GM21717 (cell line): ENCODE data around the gene SYNJ2.

ENCODE experiments used
- ATAC-seq: cut with Tn5 transposase; IDR thresholded peaks from one replicate; pipeline ENCODE4 v1.9.1; 2021; ENCODE audit warnings: mild to moderate bottlenecking, moderate library complexity; ENCODE audit not compliant: unreplicated experiment

The SYNJ2 gene

DNA sequence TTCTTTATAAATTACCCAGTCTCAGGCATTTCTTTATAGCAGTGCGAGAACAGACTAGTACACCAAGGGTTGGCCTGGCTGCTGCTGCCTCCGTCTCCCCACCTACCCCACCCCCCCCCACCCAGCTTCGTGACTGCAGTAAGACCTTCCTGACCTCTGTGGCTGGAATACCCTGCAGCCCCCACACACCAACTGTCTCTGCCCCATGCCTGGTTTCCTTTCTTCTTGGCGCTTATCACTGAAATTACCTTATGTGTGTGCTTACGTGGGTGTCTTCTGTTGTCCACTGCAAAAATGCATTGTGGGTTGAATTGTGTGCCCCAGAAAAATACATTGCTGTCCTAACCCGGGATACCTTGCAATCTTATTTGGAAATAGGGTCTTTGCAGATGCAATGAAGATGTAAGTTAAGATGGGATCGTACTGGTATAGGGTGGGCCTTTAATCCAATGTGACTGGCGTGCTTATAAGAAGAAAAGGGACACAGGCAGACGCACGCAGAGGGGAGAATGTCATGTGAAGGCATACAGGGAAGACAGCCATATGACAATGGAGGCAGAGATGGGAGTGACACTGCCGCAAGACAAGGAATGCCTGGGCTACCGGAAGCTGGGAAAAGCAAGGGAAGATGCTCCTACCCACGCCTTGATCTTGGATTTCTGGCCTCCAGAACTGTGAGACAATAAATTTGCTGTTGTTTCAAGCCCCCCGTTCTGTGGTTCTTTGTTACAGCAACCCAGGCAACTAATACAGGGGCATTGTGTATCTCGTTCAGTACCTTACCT is 15.4 kb downstream of the SYNJ2 start:
- no peak for ATAC-seq

DNA sequence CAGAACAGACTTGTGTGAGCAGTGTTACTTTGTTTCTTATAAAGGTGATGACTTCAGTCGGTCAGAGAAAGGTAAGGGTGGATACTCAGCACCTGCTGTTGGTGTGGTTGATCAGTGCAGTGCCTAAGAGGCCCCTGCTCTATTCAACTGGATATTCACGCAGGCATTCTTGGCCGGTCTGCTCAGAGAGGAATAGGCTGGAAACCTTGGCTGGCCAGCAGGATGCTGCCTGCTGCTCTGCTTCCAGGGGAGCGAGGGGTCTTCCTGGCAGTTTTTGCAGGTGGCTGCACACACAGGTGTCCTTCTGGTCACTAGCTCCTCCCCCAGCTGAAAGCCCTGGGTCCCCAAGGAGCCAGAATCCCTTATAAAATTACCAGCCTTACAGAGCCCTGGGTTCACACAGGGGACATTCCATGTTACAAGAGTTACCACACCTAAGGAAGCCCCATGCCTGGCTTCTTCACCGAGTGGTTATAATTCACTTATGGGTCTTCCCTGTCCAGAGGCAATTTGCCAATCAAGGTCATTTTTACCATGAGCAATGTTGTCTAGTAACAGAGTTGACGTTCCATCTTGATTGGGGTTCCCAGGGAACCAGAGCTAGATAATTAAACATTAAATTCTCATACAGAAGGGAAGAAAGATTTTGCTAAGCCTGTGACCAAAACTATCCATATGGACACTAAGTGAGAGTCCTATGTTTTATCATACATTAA is 16.4 kb downstream of the SYNJ2 start:
- no peak for ATAC-seq

DNA sequence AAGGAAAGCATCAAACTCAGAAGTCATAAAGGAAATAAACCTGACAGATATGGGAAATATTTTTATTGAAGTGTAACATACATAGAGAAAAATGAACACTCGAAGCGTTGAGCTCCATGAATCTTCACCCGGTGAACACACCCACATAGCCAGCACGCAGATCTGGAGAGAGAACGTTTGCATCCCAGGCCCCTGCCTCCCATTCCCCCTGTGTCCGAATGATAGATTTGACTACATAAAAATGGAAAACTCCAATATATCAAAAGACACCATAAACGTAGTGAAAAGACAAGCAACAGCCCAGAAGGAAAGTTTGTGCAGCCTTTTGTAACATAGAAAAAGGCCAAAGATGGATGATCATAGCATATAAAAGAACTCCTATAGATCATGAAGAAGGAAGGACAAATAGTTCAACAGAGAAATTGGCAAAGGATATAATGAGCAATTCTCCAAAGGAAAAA is 17.1 kb downstream of the SYNJ2 start:
- ATAC-seq, result no peak

DNA sequence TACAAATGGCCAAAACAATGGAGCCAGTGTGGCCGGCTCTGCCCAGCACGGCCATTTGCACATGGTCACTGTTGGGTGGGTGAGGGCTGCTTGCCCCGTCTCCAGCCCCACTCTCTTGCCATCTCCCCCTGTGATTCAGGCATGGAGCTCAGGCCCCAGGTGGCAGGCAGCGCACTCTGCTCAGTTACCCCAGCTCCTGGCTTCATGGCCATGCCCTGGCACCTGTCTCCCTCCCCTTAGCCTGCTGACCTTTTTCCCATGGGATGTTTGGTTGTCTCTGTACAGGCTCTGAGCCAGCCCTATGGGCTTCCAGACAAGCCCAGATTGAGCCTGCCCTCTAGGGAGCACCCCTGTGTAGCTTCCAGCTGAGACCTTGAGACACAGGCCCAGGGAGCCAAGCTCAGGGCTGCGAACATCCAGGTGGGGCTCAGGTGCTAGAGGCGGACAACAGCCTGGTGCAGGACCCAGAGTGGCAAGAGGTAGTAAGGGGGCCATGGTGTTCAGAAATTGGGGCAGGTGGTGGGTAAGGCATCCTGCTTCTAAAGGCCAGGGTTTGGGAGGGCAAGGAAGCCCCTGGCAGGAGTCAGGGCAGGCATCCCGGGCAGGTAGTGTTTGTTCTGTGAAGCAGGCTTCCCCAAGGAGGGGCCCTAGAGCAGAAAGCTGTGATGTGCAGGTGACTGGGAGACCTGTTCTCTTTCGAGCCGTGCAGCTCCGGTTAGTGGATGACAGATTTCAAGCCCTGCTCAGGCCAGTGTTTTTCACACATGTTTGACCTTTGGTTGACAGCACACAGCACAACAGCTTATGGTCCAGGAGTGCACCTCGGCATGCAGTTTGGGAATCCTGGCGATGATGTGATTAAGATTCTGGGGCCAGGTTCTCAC is 17.7 kb downstream of the SYNJ2 start:
- ATAC-seq, result no peak

DNA sequence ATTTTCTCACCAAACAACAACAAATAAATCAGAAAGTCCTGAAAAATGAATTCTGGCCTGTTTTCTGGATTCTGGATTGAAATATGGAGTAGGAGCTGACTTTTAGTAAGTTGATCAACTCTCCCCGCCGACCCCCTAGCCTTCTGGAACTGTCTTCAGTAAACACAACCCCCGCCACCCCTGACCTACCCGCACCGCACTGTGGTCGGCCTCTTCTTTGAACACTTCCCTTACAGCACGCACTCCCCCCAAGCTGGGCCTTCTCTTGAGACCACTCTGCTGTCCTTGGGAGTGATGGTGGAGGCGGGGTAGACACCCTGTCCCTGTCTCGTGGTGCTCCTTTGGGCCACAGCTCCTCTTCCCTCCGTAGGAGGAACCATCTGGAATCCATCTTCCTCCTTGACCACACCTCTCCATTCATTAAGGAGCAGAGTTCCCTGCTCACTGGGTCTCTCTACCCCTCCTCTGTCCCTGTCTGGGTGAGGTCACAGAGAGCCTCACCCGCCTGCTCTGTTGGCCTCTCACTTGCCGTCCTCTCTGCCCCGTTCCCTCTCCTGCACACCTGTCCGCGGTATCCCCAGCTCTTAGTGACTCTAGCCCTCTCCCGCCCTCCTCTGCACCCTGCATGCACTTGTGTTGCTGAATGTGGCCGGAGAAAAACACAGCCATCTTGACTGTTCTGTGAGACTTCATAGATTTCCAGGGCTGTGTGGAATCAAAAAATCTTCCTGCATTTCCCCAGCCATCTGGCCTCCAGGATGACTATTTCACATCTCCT is 19.1 kb downstream of the SYNJ2 start:
- no peak for ATAC-seq

DNA sequence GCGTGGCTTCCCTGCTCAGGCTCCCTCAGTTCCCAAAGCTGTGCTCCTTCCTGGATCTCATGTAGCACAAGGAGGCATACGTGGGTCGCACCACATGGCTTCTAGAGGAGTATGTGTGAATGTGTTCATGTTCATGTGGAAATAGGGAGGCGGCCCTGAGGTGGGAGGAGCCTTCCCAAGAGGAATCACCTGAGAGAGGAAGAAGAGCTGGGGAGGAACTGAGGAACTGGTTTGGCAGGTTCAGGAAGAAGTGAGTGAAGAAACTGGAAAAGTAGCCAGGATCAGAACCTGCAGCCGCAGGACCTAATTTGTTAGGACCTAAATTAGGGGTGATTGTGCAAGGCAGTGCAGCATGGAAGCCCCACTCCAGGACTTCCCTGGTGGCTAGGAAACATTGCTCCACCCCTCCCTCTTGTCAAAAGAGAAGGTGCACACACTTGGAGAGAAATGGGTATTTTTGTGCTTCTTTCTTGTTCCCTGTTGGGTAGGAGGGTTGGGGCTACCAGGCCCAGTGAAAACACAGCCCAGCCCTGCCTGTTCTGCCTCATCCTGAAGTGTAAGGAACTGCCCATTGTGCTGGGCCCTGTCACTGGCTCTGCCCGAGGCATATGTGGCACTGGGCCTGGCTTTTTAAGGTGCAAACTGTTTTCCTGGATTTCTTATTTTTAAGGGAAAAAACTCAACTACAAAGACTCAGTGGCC is 20.7 kb downstream of the SYNJ2 start:
- ATAC-seq, result no peak

DNA sequence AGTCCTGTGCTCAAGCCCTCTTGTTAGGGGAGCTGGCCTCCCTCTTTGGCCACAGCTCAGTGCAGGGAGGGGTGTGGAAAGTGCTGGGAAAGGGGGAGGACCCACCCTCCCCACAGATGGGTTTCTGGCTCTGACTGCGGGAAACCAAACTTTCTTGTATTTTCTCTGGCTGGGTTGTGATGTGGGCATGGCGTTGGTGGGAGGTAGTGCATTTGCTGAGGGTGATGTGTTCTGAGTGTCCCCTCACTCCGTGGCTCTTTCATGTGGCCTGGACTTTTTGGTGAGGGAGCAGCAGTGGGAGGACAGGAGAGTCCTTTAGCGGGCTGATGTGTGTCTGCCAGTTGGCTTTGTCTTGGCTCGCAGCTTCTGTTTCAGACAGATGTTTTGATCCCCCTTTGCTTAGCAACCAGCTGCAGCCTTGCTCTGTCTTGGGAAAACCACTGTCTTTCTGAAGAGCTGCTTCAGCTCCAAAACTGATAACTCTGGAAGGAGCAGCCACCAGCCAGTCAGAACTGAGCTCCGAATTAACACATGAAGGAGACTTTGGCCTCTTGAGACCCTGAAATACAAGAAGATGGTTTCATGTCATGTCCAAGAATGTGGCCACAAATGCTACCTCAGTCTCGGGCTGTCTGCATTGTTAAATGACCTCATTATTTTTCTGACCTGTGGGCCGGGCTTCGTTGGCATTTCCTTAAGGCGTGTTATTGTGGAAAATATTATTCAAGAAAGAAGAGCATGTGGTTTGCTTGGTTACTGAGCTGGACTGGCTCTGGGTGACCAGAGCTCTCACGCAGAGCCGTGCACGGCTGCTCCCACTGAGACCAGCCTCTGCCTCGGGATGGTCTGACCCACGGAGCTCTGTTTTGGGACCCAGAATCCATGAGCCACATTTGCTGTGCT is 21.5 kb downstream of the SYNJ2 start:
- ATAC-seq, result no peak

DNA sequence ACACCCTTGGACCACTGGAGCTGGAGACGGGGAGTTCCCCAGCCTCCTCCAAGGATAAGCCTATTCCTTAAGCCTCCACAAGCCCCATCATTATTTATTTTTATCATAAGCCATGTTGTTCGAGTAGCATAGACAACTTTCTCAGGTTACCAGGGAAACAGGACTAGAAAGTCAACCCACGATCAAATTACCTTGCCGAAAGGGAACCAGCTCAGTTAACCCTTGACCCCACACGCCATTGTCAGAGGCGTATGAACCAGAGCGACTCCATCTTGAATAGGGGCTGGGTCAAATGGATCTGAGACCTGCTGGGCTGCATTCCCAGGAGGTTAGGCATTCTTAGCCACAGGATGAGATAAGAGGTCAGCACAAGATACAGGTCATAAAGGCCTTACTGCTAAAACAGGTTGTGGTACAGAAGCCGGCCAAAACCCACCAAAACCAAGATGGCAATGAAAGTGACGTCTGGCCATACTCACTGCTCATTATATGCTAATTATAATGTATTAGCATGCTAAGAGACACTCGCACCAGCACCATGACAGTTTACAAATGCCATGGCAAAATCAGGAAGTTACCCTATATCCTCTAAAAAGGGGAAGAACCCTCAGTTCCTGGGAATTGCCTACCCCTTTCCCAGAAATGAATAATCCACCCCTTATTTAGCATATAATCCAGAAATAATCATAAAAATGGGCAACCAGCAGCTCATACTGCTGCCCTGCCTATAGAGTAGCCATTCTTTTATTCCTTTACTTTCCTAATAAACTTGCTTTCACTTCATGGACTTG is 22.4 kb downstream of the SYNJ2 start:
- no peak for ATAC-seq

- no peak for ATAC-seq
These were observed 23.0 kb downstream of the SYNJ2 start for GRCh38 chr6:158004701-158005095.

- no peak for ATAC-seq
These were observed 24.0 kb downstream of the SYNJ2 start for GRCh38 chr6:158005626-158006180.

DNA sequence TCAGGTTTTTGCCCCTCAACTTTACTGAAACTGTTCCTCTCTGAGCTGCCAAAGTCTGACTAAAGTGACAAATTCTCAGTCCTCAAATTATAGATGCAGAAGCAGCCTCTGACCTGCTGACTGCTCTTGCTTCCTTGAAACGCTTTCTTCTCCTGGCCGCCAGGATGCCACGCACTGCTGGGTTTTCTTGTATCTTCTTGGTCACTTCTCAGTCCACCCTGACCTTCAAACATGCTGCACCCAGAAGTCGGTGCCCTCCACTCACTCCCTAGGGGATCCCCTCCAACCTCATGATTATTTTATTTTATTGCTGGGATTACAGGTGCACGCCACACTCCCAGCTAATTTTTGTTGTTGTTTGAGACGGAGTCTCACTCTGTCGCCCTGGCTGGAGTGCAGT is 24.7 kb downstream of the SYNJ2 start:
- no peak for ATAC-seq

DNA sequence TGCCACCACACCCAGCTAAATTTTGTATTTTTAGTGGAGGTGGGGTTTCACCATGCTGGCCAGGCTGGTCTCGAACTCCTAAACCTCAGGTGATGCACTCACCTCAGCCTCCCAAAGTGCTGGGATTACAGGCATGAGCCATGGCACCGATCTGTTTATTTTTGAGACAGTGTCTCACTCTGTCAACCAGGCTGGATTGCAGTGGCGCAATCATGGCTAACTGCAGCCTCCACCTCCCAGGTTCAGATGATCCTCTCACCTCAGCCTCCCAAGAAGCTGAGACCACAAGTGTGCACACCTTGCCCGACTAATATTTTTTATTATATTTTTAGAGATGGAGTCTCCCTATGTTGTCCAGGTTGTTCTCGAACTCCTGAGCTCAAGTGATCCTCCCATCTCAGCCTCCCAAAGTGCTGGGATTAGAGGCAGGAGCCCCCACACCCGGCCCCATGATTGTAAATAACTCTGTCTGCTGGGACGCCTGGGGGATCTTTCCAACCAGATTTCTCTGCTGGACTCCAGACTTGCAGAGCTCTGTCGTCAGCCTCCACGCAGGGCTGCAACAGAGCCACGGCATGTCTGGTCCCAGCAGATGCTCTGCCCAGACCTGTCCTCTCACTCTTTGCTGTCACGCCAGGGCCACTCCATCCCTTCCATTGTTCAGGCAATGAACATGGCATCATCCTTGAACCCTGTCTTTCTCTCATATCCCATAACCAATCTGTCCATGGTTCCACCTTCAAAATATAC is 25.3 kb downstream of the SYNJ2 start:
- no peak for ATAC-seq

- ATAC-seq, result no peak
These were observed 27.1 kb downstream of the SYNJ2 start for GRCh38 chr6:158008864-158009113.

DNA sequence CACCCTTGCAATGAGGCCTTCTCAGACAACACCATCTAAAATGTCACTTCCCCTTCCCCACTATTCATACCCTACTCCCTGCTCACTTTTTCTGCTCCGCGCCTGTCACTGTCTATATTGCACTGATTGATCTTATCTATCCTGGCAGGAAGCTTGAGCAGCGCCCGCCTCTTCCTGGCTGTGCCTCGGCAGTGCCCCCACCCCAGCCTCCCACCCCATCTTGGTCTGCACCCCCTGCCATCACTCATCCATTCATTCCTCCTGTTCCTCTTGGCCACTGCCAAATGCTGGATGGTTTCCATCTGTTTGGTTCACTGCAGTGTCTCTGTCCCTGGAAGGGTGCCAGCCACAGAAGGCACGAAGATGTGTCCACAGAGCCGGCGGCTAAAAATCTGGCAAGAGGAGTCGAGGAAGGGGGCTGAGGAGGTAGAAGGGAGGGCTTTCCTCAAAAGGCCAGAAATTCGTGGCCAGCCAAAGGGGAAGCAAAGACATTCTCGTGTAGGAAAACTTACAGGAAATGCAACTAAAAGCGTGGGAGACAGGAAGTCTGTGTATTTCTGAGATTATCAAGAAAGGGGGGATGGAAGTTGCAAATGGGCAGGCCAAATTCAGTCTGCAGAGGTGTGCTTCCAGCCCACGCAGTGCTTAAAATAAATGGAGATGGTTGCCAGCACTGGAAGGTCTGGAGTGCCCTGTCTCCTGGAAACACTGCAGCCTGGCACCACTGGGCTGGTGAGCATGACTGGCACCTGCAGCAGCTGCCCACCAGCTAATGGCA is 27.6 kb downstream of the SYNJ2 start:
- no peak for ATAC-seq

DNA sequence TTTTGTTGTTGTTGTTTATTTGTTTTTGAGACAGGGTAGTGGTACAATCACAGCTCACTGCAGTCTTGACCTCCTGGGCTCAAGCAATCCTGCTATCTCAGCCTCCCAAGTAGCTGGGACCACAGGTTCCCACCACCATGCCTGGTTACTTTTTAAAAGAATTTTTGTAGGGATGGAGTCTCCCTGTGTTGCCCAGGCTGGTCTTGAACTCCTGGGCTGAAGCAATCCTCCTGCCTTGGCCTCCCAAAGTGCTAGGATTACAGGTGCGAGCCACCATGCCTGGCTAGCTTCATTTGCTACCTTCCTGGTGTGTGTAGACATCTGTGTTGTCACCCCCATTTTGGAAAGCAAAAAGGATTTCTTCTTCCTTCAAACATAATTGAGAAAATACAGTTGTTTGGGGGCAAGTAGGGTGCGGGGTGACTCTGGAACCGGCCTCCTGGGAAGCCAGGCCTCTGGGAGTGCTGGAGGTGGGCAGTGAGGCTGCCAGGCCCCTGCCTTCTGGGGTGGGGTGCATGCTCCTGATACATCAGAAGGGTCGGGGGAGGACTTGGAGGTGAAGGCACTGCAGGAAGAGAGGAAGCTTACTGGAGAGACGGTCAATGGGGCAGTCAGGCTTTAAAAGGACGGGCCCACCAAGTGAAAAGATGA is 28.4 kb downstream of the SYNJ2 start:
- no peak for ATAC-seq
